Uterus (tissue), 4 donors: ENCODE results near the gene SRPRB. TPM values are rescaled to one million over a fixed set of nuclear protein-coding genes. Genes with fewer than 3 reads are reported as not detected.

Experiments
- DNase-seq, 2 donors: peaks; one replicate each; pipeline ENCODE4 v3.0.0-alpha.2; 2019 to 2020
- H3K27ac ChIP-seq, 2 donors: fragments of 200-600 bp; sonication (generic); 1 replicate in 1 of 2; 2 replicates in 1 of 2; pipeline ENCODE4 v1.5.1; 2016 to 2018
- H3K27me3 ChIP-seq, 2 donors: fragments of 200-600 bp; sonication (generic); one replicate each; pipeline ENCODE4 v1.5.1; 2018 to 2019; ENCODE audit warnings: control low read depth in 1 of 2
- H3K36me3 ChIP-seq, 2 donors: fragments of 200-600 bp; sonication (generic); one replicate each; pipeline ENCODE4 v1.5.1; 2019; ENCODE audit warnings: control low read depth in 1 of 2
- H3K4me1 ChIP-seq, 2 donors: fragments of 200-600 bp; sonication (generic); one replicate each; pipeline ENCODE4 v1.5.1; 2018 to 2019; ENCODE audit warnings: control low read depth in 1 of 2
- H3K4me3 ChIP-seq, 2 donors: fragments of 200-600 bp; sonication (generic); 1 replicate in 1 of 2; 2 replicates in 1 of 2; pipeline ENCODE4 v1.5.1; 2018 to 2019; ENCODE audit warnings: mild to moderate bottlenecking in 1 of 2
- H3K9me3 ChIP-seq, 2 donors: fragments of 200-600 bp; sonication (generic); one replicate each; pipeline ENCODE4 v1.5.1; 2019; ENCODE audit warnings: control low read depth in 1 of 2
- CTCF ChIP-seq, 4 experiments: fragments of 200-600 bp in 2 of 4; fragments of 450-650 bp in 2 of 4; sonication (generic) in 2 of 4; IDR thresholded peaks; one replicate each; pipeline ENCODE4 v1.5.1; 2016 to 2019; ENCODE audit warnings: antibody characterized with exemption in 4 of 4, mild to moderate bottlenecking in 2 of 4, moderate library complexity in 1 of 4
- POLR2A ChIP-seq, 2 donors: fragments of 450-650 bp; IDR thresholded peaks; one replicate each; pipeline ENCODE4 v1.6.1; 2016; ENCODE audit warnings: antibody characterized with exemption in 2 of 2, mild to moderate bottlenecking in 1 of 2, moderate library complexity in 1 of 2
- intact Hi-C: fragments of 100-400 bp; cut with DNase I; formaldehyde crosslinking; loops from one replicate; pipeline ENCODE4 v1.15.1; 2023; ENCODE audit warnings: low total_unique reads
- total RNA-seq, 4 donors: library from RNA; depleted of rRNA in 3 of 4; stranded (reverse); fragments of >200 nt in 3 of 4; gene quantifications; one replicate each; pipeline versions ENCODE4 v1.1.0 to v1.2.4, GENCODE V29; 2014 to 2023
- donor health status: DM: yes; HTN: yes; CAD: no.

SRPRB gene
- total RNA-seq, 4 donors from 2014 or later: 12.0 to 66.2 (median 28.9) TPM

GRCh38 chr3:133824961-133825485 lies 19.4 kb downstream of the SRPRB start:
- intact Hi-C loops: no loop called here
- Histone ChIP-seq H3K4me1 (no peaks in the 10 kb centered on the region), H3K27ac (no peak overlapping the region), H3K27me3 (no peaks in the 10 kb centered on the region), H3K4me3 (no peak overlapping the region), H3K9me3 (no peaks in the 10 kb centered on the region), H3K36me3 (no peaks in the 10 kb centered on the region)
- DNase-seq: no peak
- TF ChIP-seq CTCF (IDR thresholded peaks at IDR 0.05) (no peak), POLR2A (IDR thresholded peaks at IDR 0.05) (no peak)

GRCh38 chr3:133825969-133826727 lies 20.5 kb downstream of the SRPRB start:
- no peak for TF ChIP-seq CTCF (IDR thresholded peaks at IDR 0.05)
- TF ChIP-seq POLR2A (IDR thresholded peaks at IDR 0.05): no peak
- Histone ChIP-seq H3K27me3 (no peaks in the 10 kb centered on the region), H3K27ac (no peak overlapping the region), H3K9me3 (no peaks in the 10 kb centered on the region), H3K4me1 (no peaks in the 10 kb centered on the region), H3K36me3 (no peaks in the 10 kb centered on the region), H3K4me3 (no peak overlapping the region)
- DNase-seq: no peak
- intact Hi-C loops: no loop called here

- DNase-seq: no peak
- Histone ChIP-seq H3K27ac (no peak overlapping the region), H3K9me3 (no peaks in the 10 kb centered on the region), H3K36me3 (no peaks in the 10 kb centered on the region), H3K27me3 (no peaks in the 10 kb centered on the region), H3K4me3 (no peak overlapping the region), H3K4me1 (no peaks in the 10 kb centered on the region)
- intact Hi-C loops: no loop called here
- no peak for TF ChIP-seq POLR2A (IDR thresholded peaks at IDR 0.05)
- no peak for TF ChIP-seq CTCF (IDR thresholded peaks at IDR 0.05)
Observed at GRCh38 chr3:133827136-133827535, 21.5 kb downstream of the SRPRB start.

GRCh38 chr3:133827684-133828083 lies 22.1 kb downstream of the SRPRB start:
- Histone ChIP-seq H3K4me3 (no peak overlapping the region), H3K27ac (no peak overlapping the region), H3K36me3 (no peaks in the 10 kb centered on the region), H3K4me1 (no peaks in the 10 kb centered on the region), H3K9me3 (no peaks in the 10 kb centered on the region), H3K27me3 (no peaks in the 10 kb centered on the region)
- DNase-seq: no peak
- intact Hi-C loops: no loop called here
- no peak for TF ChIP-seq CTCF (IDR thresholded peaks at IDR 0.05)
- TF ChIP-seq POLR2A (IDR thresholded peaks at IDR 0.05): no peak

GRCh38 chr3:133828576-133829309 lies 23.1 kb downstream of the SRPRB start:
- Histone ChIP-seq H3K4me1 (no peaks in the 10 kb centered on the region), H3K36me3 (no peaks in the 10 kb centered on the region), H3K4me3 (no peak overlapping the region), H3K9me3 (no peaks in the 10 kb centered on the region), H3K27ac (no peak overlapping the region), H3K27me3 (no peaks in the 10 kb centered on the region)
- TF ChIP-seq POLR2A (IDR thresholded peaks at IDR 0.05) (no peak), CTCF (IDR thresholded peaks at IDR 0.05) (no peak)
- intact Hi-C loops: no loop called here
- no peak for DNase-seq
